LNCAP (cell line): ENCODE measurements around the gene PALLD.
A peak's percentile ranks its signal among the peaks of the same experiment; 100 is the strongest.

Experiments
- TF ChIP-seq, protein P1 (sequence below): fragments of 450-650 bp; IDR thresholded peaks from 2 replicates; pipeline ENCODE4 v1.5.1; 2017; ENCODE audit warnings: mild to moderate bottlenecking

The PALLD gene

GRCh38 chr4:168509786-168510185 lies 12.9 kb downstream of the PALLD start:
- TF ChIP-seq, protein P1, sequence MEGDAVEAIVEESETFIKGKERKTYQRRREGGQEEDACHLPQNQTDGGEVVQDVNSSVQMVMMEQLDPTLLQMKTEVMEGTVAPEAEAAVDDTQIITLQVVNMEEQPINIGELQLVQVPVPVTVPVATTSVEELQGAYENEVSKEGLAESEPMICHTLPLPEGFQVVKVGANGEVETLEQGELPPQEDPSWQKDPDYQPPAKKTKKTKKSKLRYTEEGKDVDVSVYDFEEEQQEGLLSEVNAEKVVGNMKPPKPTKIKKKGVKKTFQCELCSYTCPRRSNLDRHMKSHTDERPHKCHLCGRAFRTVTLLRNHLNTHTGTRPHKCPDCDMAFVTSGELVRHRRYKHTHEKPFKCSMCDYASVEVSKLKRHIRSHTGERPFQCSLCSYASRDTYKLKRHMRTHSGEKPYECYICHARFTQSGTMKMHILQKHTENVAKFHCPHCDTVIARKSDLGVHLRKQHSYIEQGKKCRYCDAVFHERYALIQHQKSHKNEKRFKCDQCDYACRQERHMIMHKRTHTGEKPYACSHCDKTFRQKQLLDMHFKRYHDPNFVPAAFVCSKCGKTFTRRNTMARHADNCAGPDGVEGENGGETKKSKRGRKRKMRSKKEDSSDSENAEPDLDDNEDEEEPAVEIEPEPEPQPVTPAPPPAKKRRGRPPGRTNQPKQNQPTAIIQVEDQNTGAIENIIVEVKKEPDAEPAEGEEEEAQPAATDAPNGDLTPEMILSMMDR: no peak

GRCh38 chr4:168511780-168512489 lies 15.1 kb downstream of the PALLD start:
- TF ChIP-seq, protein P1: no peak

- TF ChIP-seq, protein P1: peak; percentile 38; the same call in 1 of the 2 replicates
Observed at GRCh38 chr4:168514249-168514852, 17.5 kb downstream of the PALLD start.

- TF ChIP-seq, protein P1: no peak
Observed at GRCh38 chr4:168515222-168516011, 18.6 kb downstream of the PALLD start.

GRCh38 chr4:168516841-168517240 lies 20.0 kb downstream of the PALLD start:
- TF ChIP-seq, protein P1: no peak

GRCh38 chr4:168519576-168519975 lies 22.7 kb downstream of the PALLD start:
- TF ChIP-seq, protein P1: no peak

GRCh38 chr4:168521721-168522120 lies 24.9 kb downstream of the PALLD start:
- TF ChIP-seq, protein P1: no peak
